Uterus (tissue), 4 donors: ENCODE results near the gene GSDME. TPM values are rescaled to one million over a fixed set of nuclear protein-coding genes. Genes with fewer than 3 reads are reported as not detected.

Experiments
- DNase-seq, 2 donors: peaks; one replicate each; pipeline ENCODE4 v3.0.0-alpha.2; 2019 to 2020
- H3K27ac ChIP-seq, 2 donors: fragments of 200-600 bp; sonication (generic); 1 replicate in 1 of 2; 2 replicates in 1 of 2; pipeline ENCODE4 v1.5.1; 2016 to 2018
- H3K27me3 ChIP-seq, 2 donors: fragments of 200-600 bp; sonication (generic); one replicate each; pipeline ENCODE4 v1.5.1; 2018 to 2019; ENCODE audit warnings: control low read depth in 1 of 2
- H3K36me3 ChIP-seq, 2 donors: fragments of 200-600 bp; sonication (generic); one replicate each; pipeline ENCODE4 v1.5.1; 2019; ENCODE audit warnings: control low read depth in 1 of 2
- H3K4me1 ChIP-seq, 2 donors: fragments of 200-600 bp; sonication (generic); one replicate each; pipeline ENCODE4 v1.5.1; 2018 to 2019; ENCODE audit warnings: control low read depth in 1 of 2
- H3K4me3 ChIP-seq, 2 donors: fragments of 200-600 bp; sonication (generic); 1 replicate in 1 of 2; 2 replicates in 1 of 2; pipeline ENCODE4 v1.5.1; 2018 to 2019; ENCODE audit warnings: mild to moderate bottlenecking in 1 of 2
- H3K9me3 ChIP-seq, 2 donors: fragments of 200-600 bp; sonication (generic); one replicate each; pipeline ENCODE4 v1.5.1; 2019; ENCODE audit warnings: control low read depth in 1 of 2
- POLR2A ChIP-seq, 2 donors: fragments of 450-650 bp; IDR thresholded peaks; one replicate each; pipeline ENCODE4 v1.6.1; 2016; ENCODE audit warnings: antibody characterized with exemption in 2 of 2, mild to moderate bottlenecking in 1 of 2, moderate library complexity in 1 of 2
- intact Hi-C: fragments of 100-400 bp; cut with DNase I; formaldehyde crosslinking; loops from one replicate; pipeline ENCODE4 v1.15.1; 2023; ENCODE audit warnings: low total_unique reads
- total RNA-seq, 4 donors: library from RNA; depleted of rRNA in 3 of 4; stranded (reverse); fragments of >200 nt in 3 of 4; gene quantifications; one replicate each; pipeline versions ENCODE4 v1.1.0 to v1.2.4, GENCODE V29; 2014 to 2023
- TF ChIP-seq, protein P1 (sequence below), 4 experiments: fragments of 200-600 bp in 2 of 4; fragments of 450-650 bp in 2 of 4; sonication (generic) in 2 of 4; IDR thresholded peaks; one replicate each; pipeline ENCODE4 v1.5.1; 2016 to 2019; ENCODE audit warnings: antibody characterized with exemption in 4 of 4, mild to moderate bottlenecking in 2 of 4, moderate library complexity in 1 of 4
- donor health status: DM: yes; HTN: yes; CAD: no.

Gene GSDME
- total RNA-seq, 4 donors from 2014 or later: 10.8 to 25.5 (median 20.8) TPM

DNA sequence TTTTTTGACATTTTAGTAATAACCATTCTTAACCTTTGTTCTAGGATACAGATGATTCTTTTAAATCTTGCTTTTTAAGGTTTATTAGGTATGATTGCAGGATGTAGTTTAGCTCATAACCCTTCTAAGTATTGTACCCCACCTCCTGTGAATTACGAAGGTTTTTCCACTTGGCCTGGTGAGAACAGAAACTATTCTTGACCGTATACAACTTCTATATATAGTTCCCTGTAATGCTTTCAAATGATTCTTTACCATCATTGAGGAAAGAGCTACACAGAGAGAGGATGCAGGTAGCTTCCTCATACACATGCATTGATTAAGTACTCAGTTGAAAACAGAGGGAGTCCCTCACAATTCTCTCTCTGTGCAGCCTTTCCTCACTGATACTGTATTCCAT lies 97.8 kb downstream of the GSDME start:
- no peaks in the 10 kb centered on the region for H3K9me3 ChIP-seq
- no peaks in the 10 kb centered on the region for H3K4me1 ChIP-seq
- intact Hi-C loops: no loop called here

DNA sequence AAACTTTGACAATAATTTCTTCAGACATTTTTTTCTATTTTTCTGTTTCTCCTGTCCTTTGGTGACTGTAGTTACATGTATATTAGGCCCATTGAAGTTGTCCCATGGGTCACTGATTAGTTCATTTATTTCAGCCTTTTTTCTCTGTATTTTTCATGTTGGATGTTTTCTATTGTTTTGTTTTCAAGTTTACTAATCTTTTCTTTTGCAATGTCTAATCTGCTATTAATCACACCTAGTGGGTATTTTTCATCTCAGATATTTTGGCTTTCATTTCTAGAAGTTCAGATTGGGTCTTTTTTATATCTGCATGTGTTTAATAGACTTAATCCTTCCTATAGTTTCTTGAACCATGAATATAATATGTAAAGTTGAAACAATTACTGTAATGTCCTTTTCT lies 99.3 kb downstream of the GSDME start:
- H3K4me1 ChIP-seq: no peaks in the 10 kb centered on the region
- H3K36me3 ChIP-seq: no peaks in the 10 kb centered on the region

More for the DNA sequence above, 97.8 kb downstream of the GSDME start:
- no peak for DNase-seq
- Histone ChIP-seq H3K27ac (no peak overlapping the region), H3K27me3 (no peaks in the 10 kb centered on the region), H3K4me3 (no peak overlapping the region), H3K36me3 (no peaks in the 10 kb centered on the region)
- TF ChIP-seq, protein P1, sequence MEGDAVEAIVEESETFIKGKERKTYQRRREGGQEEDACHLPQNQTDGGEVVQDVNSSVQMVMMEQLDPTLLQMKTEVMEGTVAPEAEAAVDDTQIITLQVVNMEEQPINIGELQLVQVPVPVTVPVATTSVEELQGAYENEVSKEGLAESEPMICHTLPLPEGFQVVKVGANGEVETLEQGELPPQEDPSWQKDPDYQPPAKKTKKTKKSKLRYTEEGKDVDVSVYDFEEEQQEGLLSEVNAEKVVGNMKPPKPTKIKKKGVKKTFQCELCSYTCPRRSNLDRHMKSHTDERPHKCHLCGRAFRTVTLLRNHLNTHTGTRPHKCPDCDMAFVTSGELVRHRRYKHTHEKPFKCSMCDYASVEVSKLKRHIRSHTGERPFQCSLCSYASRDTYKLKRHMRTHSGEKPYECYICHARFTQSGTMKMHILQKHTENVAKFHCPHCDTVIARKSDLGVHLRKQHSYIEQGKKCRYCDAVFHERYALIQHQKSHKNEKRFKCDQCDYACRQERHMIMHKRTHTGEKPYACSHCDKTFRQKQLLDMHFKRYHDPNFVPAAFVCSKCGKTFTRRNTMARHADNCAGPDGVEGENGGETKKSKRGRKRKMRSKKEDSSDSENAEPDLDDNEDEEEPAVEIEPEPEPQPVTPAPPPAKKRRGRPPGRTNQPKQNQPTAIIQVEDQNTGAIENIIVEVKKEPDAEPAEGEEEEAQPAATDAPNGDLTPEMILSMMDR (IDR thresholded peaks at IDR 0.05): no peak
- no peak for TF ChIP-seq POLR2A (IDR thresholded peaks at IDR 0.05)

DNA sequence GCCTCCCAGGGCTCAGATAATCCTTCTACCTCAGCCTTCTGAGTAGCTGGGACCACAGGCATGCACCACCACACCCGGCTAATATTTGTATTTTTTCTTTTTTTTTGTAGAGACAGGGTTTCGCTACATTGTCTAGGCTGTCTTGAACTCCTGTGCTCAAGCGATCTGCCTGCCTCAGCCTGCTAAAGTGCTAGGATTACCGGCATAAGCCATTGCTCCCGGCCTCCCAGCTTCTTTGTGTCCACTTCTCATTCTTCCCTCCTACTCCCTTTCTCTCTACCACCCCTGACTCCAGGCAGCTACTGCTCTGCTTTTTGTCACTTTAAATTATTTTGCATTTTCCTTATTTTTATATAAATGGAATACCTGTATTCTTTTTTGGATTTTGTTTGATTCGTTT lies 100.7 kb downstream of the GSDME start:
- H3K36me3 ChIP-seq: no peaks in the 10 kb centered on the region
- H3K27me3 ChIP-seq: no peaks in the 10 kb centered on the region
- no peak for DNase-seq
- no peak overlapping the region for H3K27ac ChIP-seq
- H3K4me1 ChIP-seq: no peaks in the 10 kb centered on the region
- intact Hi-C loops: no loop called here
- no peaks in the 10 kb centered on the region for H3K9me3 ChIP-seq
- no peak overlapping the region for H3K4me3 ChIP-seq
- TF ChIP-seq POLR2A (IDR thresholded peaks at IDR 0.05): no peak

More for the DNA sequence above, 99.3 kb downstream of the GSDME start:
- intact Hi-C loops: no loop called here
- no peak for TF ChIP-seq POLR2A (IDR thresholded peaks at IDR 0.05)
- TF ChIP-seq, protein P1 (IDR thresholded peaks at IDR 0.05): no peak
- Histone ChIP-seq H3K27ac (no peak overlapping the region), H3K9me3 (no peaks in the 10 kb centered on the region), H3K27me3 (no peaks in the 10 kb centered on the region), H3K4me3 (no peak overlapping the region)
- DNase-seq: no peak

DNA sequence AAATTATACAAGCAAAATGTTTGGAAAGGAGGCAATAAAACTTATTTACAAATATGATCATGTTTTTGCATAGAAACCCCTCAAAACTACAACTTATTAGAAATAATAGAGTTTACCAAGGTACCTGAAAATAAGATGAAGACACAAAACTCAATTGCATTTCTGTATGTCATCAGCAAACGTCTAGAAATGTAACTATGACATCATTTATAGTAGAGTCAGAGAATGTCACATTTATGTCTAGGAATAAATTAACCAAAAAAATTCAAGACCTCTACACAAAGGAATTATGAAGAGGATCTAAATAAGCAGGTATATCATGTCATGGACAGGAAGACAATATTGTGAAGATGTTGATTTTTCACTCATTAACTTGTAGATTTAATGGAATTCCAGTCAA lies 103.0 kb downstream of the GSDME start:
- Histone ChIP-seq H3K4me1 (no peaks in the 10 kb centered on the region), H3K27me3 (no peaks in the 10 kb centered on the region), H3K36me3 (no peaks in the 10 kb centered on the region), H3K4me3 (no peak overlapping the region), H3K9me3 (no peaks in the 10 kb centered on the region), H3K27ac (no peak overlapping the region)
- intact Hi-C loops: no loop called here
- DNase-seq: no peak
- TF ChIP-seq, protein P1 (IDR thresholded peaks at IDR 0.05): no peak
- no peak for TF ChIP-seq POLR2A (IDR thresholded peaks at IDR 0.05)

DNA sequence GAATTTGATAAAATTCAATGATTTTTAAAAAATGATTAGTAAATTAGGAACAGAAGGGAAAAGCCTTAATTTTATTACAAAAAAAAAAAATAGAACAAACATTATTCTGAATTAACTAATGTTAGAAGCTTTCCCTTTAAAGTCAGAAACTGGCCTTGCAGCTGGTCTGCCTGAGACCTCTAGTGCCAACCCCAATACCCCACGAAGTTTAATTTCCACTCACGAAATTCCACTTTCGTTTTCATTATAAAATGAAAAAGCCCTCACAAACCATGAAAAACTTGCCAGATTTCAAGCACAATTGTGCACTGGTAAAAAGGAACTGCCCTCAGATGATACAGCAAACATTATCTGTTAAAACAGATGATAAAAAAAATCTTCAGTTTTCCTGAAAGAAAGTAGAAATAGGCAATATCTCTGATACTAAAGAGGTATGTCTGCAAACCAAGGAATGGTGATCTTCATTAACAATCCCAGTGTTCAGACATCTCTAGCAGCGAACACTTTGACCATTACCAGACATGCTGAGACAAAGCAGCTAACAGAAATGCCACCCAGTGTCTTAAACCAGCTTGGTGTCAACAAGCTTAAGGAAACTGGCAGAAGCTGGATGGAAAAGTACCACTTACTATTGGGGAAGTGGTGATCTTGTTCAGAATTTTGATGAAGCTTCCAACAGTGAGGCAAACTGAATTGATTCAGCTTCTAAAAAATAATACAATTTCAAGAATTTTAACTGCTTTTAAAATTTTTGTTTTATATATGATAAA lies 103.8 kb downstream of the GSDME start:
- H3K4me1 ChIP-seq: no peaks in the 10 kb centered on the region
- no peaks in the 10 kb centered on the region for H3K9me3 ChIP-seq
- no peaks in the 10 kb centered on the region for H3K27me3 ChIP-seq
- no peak for DNase-seq
- no peak for TF ChIP-seq POLR2A (IDR thresholded peaks at IDR 0.05)
- TF ChIP-seq, protein P1 (IDR thresholded peaks at IDR 0.05): no peak
- intact Hi-C loops: no loop called here
- H3K36me3 ChIP-seq: no peaks in the 10 kb centered on the region
- no peak overlapping the region for H3K4me3 ChIP-seq
- H3K27ac ChIP-seq: no peak overlapping the region
